SK-N-SH (cell line): ENCODE measurements around the gene EMP3. TPM values are rescaled to one million over a fixed set of nuclear protein-coding genes. Genes with fewer than 3 reads are reported as not detected.

ENCODE experiments used
- CTCF ChIA-PET: fragments of 300-600, 350-600 bp; formaldehyde crosslinking; extraction: SDS; loops from one replicate; lab custom pipeline; 2021; lab: Yijun Ruan, JAX
- POLR2A ChIA-PET: fragments of 350-600 bp; sonication (Branson Sonifier 250); formaldehyde crosslinking; extraction: SDS; loops from one replicate; lab custom pipeline; 2020; ENCODE audit warnings: antibody characterized with exemption, inconsistent platforms; lab: Yijun Ruan, JAX
- DNase-seq: peaks from one replicate; pipeline ENCODE4 v3.0.0; 2012
- H2AFZ ChIP-seq: fragments of 200-600 bp; sonication (generic); 2 replicates; pipeline ENCODE4 v1.8.1; 2016; ENCODE audit warnings: antibody characterized with exemption, mild to moderate bottlenecking, low read depth
- H3F3A ChIP-seq: fragments of 200-600 bp; sonication (generic); replicated peaks from 2 replicates; pipeline ENCODE3; 2016; ENCODE audit warnings: antibody characterized with exemption, mild to moderate bottlenecking; ENCODE audit not compliant: insufficient read depth
- H3K27ac ChIP-seq, 2 experiments: fragments of 200-500 bp in 1 of 2; fragments of 200-600 bp in 1 of 2; sonication (Bioruptor generic) in 1 of 2; sonication (generic), shearing (Covaris generic) in 1 of 2; 2 replicates each; pipeline versions ENCODE4 v1.5.1 to v1.6.1; 2014 to 2016; ENCODE audit warnings: low read depth in 2 of 2, inconsistent platforms in 1 of 2, low read length in 1 of 2, mild to moderate bottlenecking in 1 of 2, mixed read lengths in 1 of 2
- H3K27me3 ChIP-seq: fragments of 200-600 bp; sonication (generic), shearing (Covaris generic); 2 replicates; pipeline ENCODE4 v1.6.1; 2016; ENCODE audit warnings: mixed run types; ENCODE audit not compliant: insufficient read depth
- H3K36me3 ChIP-seq, 2 experiments: fragments of 200-500 bp in 1 of 2; fragments of 200-600 bp in 1 of 2; sonication (Bioruptor generic) in 1 of 2; sonication (generic) in 1 of 2; replicated peaks in 1 of 2; 2 replicates each; pipeline versions ENCODE3 to v1.5.1; 2014 to 2016; ENCODE audit warnings: low read length in 1 of 2, mild to moderate bottlenecking in 1 of 2; ENCODE audit not compliant: insufficient read depth in 2 of 2, control insufficient read depth in 1 of 2
- H3K4me1 ChIP-seq, 2 experiments: fragments of 200-500 bp in 1 of 2; fragments of 200-600 bp in 1 of 2; sonication (Bioruptor generic) in 1 of 2; sonication (generic), shearing (Covaris generic) in 1 of 2; 2 replicates each; pipeline versions ENCODE4 v1.5.1 to v1.6.1; 2014 to 2016; ENCODE audit warnings: low read depth in 1 of 2, low read length in 1 of 2, mixed run types in 1 of 2; ENCODE audit not compliant: insufficient read depth in 2 of 2, control insufficient read depth in 1 of 2
- H3K4me2 ChIP-seq: fragments of 200-600 bp; sonication (generic), shearing (Covaris generic); 2 replicates; pipeline ENCODE4 v1.6.1; 2017; ENCODE audit warnings: mixed run types
- H3K4me3 ChIP-seq, 2 experiments: fragments of 200-500 bp in 1 of 2; fragments of 200-600 bp in 1 of 2; sonication (Bioruptor generic) in 1 of 2; sonication (generic), shearing (Covaris generic) in 1 of 2; 2 replicates each; pipeline versions ENCODE4 v1.5.1 to v1.8.1; 2014 to 2016; ENCODE audit warnings: low read depth in 2 of 2, inconsistent platforms in 1 of 2, low read length in 1 of 2, mild to moderate bottlenecking in 1 of 2, mixed read lengths in 1 of 2, moderate library complexity in 1 of 2
- H3K79me2 ChIP-seq: fragments of 200-600 bp; sonication (generic); 2 replicates; pipeline ENCODE4 v1.8.1; 2017; ENCODE audit warnings: mild to moderate bottlenecking; ENCODE audit not compliant: insufficient read depth
- H3K9ac ChIP-seq: fragments of 200-600 bp; sonication (generic); 2 replicates; pipeline ENCODE4 v1.6.1; 2017; ENCODE audit warnings: mixed run types
- H3K9me2 ChIP-seq: fragments of 200-600 bp; sonication (generic); 2 replicates; pipeline ENCODE4 v1.6.1; 2017; ENCODE audit warnings: mixed run types
- H3K9me3 ChIP-seq: fragments of 200-600 bp; sonication (generic); 2 replicates; pipeline ENCODE4 v1.6.1; 2017; ENCODE audit warnings: mixed run types, mild to moderate bottlenecking, moderate library complexity
- H4K20me1 ChIP-seq: fragments of 200-600 bp; sonication (generic); 2 replicates; pipeline ENCODE4 v1.6.1; 2017; ENCODE audit warnings: mild to moderate bottlenecking, mixed run types; ENCODE audit not compliant: insufficient read depth
- CHD2 ChIP-seq: fragments of 150-350 bp; IDR thresholded peaks from 2 replicates; pipeline ENCODE4 v1.6.1; 2018; ENCODE audit warnings: low read length; ENCODE audit not compliant: partially characterized antibody
- EP300 ChIP-seq, 2 experiments: IDR thresholded peaks; 2 replicates each; pipeline versions ENCODE4 v1.4.0 to v1.6.1; 2012; ENCODE audit warnings: borderline replicate concordance in 1 of 2, low read depth in 1 of 2, low read length in 1 of 2
- FOXM1 ChIP-seq: IDR thresholded peaks from 2 replicates; pipeline ENCODE4 v1.4.0; 2012; ENCODE audit warnings: low read depth, mild to moderate bottlenecking
- GATA2 ChIP-seq: sonication (generic); formaldehyde crosslinking; IDR thresholded peaks from 2 replicates; pipeline ENCODE4 v1.5.0; 2020; ENCODE audit warnings: mild to moderate bottlenecking, missing genetic modification reagents
- MEF2A ChIP-seq: IDR thresholded peaks from 2 replicates; pipeline ENCODE4 v1.4.0; 2012; ENCODE audit warnings: low read depth, borderline replicate concordance
- MXI1 ChIP-seq: IDR thresholded peaks from 2 replicates; pipeline ENCODE4 v1.6.1; 2012; ENCODE audit warnings: mild to moderate bottlenecking, low read depth, low read length, improper control_type of control experiment
- POLR2AphosphoS5 ChIP-seq: IDR thresholded peaks from 2 replicates; pipeline ENCODE4 v1.6.1; 2012; ENCODE audit warnings: low read depth, low read length
- RAD21 ChIP-seq: IDR thresholded peaks from 2 replicates; pipeline ENCODE4 v1.6.1; 2012; ENCODE audit warnings: mild to moderate bottlenecking, low read length
- RCOR1 ChIP-seq: fragments of 150-350 bp; IDR thresholded peaks from 2 replicates; pipeline ENCODE4 v1.6.1; 2017; ENCODE audit warnings: antibody characterized with exemption, low read length
- SIN3A ChIP-seq: IDR thresholded peaks from 2 replicates; pipeline ENCODE4 v1.6.1; 2012; ENCODE audit warnings: low read depth, mild to moderate bottlenecking, low read length, moderate library complexity, borderline replicate concordance
- TAF1 ChIP-seq: IDR thresholded peaks from 2 replicates; pipeline ENCODE4 v1.6.1; 2012; ENCODE audit warnings: low read depth, mild to moderate bottlenecking, low read length, moderate library complexity, borderline replicate concordance
- WGBS: methylation state at CpG from one replicate; pipeline ENCODE4 v1.1.6; 2017; ENCODE audit warnings: low lambda C conversion rate; 5-methylcytosine and 5-hydroxymethylcytosine counted together
- polyA plus RNA-seq, 3 experiments: library from polyadenylated mRNA; depleted of rRNA; stranded (reverse); fragments of >200 nt; gene quantifications; 2 replicates each; pipeline ENCODE4 v1.2.3, GENCODE V29; 2012
- TF ChIP-seq, protein P1 (sequence below): IDR thresholded peaks from 2 replicates; pipeline ENCODE4; 2012
- TF ChIP-seq, protein P2 (sequence below): IDR thresholded peaks from 2 replicates; pipeline ENCODE4 v1.6.1; 2012; ENCODE audit warnings: mild to moderate bottlenecking, low read depth, low read length, moderate library complexity
- TF ChIP-seq, protein P3 (sequence below): fragments of 150-350 bp; IDR thresholded peaks from 2 replicates; pipeline ENCODE4 v1.6.1; 2016; ENCODE audit warnings: mild to moderate bottlenecking, low read depth, low read length
- TF ChIP-seq, protein P4 (sequence below): IDR thresholded peaks from 2 replicates; pipeline ENCODE4 v1.4.0; 2012; ENCODE audit warnings: low read depth, borderline replicate concordance

EMP3 gene
- polyA plus RNA-seq, 1 of the 3 experiments (the other 2 are of a cell fraction): 263 TPM

DNA sequence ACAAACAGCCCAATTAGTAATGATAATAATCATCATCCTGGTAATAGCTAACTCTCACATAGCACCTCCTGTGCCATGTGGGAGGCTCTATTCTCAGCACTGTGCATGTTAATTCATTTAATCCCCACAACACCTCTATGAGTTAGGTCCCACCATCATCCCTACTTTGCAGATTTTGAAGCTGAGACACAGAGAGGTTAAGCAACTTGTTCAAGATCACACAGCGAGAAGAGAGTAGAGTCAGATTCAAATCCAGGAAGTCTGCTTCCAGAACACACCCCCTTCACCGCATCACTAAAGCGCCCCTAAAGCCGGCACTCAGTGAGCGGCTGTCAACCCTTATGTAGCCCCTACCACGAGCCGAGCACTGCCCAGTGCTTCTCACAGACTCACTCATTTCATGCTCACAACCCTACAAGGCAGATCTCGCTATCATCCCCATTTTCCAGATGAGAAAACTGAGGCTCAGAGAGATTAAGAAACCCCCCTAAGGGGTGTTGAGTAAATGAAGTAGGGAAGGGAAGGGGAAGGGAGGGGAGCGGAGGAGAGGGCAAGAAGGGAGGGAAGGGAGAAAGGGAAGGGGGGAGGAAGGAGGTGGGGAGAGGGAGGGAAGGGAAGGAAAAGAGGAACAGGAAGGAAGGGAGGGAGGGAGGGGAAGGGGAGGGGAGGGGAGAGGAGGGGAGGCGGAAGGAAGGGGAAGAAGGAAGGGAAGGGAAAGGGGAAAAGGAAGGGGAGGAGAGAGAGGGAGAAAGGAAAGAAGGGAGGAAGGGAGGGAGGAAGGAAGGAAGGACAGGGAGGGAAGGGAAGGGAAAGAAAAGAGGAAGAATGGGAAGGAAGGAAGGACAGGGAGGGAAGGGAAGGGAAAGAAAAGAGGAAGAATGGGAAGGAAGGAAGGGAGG is 16.4 kb downstream of the EMP3 start:
- TF ChIP-seq GATA2 (CRISPR knock-in tag) (no peak), EP300 (IDR thresholded peaks at IDR 0.05; ENCODE audit: borderline replicate concordance in 1 of 2, low read depth in 1 of 2, low read length in 1 of 2) (no peak), CHD2 (no peak), FOXM1 (no peak), POLR2AphosphoS5 (no peak), RAD21 (no peak), RCOR1 (no peak), MXI1 (no peak), TAF1 (no peak)
- TF ChIP-seq, protein P1, sequence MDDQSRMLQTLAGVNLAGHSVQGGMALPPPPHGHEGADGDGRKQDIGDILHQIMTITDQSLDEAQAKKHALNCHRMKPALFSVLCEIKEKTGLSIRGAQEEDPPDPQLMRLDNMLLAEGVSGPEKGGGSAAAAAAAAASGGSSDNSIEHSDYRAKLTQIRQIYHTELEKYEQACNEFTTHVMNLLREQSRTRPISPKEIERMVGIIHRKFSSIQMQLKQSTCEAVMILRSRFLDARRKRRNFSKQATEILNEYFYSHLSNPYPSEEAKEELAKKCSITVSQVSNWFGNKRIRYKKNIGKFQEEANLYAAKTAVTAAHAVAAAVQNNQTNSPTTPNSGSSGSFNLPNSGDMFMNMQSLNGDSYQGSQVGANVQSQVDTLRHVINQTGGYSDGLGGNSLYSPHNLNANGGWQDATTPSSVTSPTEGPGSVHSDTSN: no peak
- TF ChIP-seq, protein P2, sequence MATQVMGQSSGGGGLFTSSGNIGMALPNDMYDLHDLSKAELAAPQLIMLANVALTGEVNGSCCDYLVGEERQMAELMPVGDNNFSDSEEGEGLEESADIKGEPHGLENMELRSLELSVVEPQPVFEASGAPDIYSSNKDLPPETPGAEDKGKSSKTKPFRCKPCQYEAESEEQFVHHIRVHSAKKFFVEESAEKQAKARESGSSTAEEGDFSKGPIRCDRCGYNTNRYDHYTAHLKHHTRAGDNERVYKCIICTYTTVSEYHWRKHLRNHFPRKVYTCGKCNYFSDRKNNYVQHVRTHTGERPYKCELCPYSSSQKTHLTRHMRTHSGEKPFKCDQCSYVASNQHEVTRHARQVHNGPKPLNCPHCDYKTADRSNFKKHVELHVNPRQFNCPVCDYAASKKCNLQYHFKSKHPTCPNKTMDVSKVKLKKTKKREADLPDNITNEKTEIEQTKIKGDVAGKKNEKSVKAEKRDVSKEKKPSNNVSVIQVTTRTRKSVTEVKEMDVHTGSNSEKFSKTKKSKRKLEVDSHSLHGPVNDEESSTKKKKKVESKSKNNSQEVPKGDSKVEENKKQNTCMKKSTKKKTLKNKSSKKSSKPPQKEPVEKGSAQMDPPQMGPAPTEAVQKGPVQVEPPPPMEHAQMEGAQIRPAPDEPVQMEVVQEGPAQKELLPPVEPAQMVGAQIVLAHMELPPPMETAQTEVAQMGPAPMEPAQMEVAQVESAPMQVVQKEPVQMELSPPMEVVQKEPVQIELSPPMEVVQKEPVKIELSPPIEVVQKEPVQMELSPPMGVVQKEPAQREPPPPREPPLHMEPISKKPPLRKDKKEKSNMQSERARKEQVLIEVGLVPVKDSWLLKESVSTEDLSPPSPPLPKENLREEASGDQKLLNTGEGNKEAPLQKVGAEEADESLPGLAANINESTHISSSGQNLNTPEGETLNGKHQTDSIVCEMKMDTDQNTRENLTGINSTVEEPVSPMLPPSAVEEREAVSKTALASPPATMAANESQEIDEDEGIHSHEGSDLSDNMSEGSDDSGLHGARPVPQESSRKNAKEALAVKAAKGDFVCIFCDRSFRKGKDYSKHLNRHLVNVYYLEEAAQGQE: no peak
- TF ChIP-seq, all 33 proteins: peak for 0
- WGBS: 94% methylated on average over 10 of the region's 10 CpGs
- H4K20me1 ChIP-seq: no peaks in the 10 kb centered on the region
- POLR2A ChIA-PET: no interaction called here
- H3K9ac ChIP-seq: no peak overlapping the region
- H3K9me2 ChIP-seq: no peaks in the 10 kb centered on the region
- no peak for DNase-seq
- CTCF ChIA-PET: interaction anchor here (0.5 to 3.7 kb wide), 7 partner anchors 9 to 267 kb away, joined by 3 to 14 read pairs (median 3); partner anchors contain the start of gene KDELR1
- H2AFZ ChIP-seq: no peak overlapping the region
- no peak overlapping the region for H3K4me3 ChIP-seq
- no peaks in the 10 kb centered on the region for H3K36me3 ChIP-seq
- H3K9me3 ChIP-seq: no peaks in the 10 kb centered on the region
- H3K79me2 ChIP-seq: no peaks in the 10 kb centered on the region
- H3F3A ChIP-seq: no peaks in the 10 kb centered on the region
- no peaks in the 10 kb centered on the region for H3K4me1 ChIP-seq
- no peaks in the 10 kb centered on the region for H3K27me3 ChIP-seq
- H3K27ac ChIP-seq: no peak overlapping the region
- H3K4me2 ChIP-seq: no peak overlapping the region

GRCh38 chr19:48342414-48342738 is 17.0 kb downstream of the EMP3 start:
- CTCF ChIA-PET: interaction anchor here (1.2 kb wide), 1 partner anchor 9 kb away, joined by 3 read pairs; no protein-coding TSS in a partner anchor
- no peak overlapping the region for H3K4me2 ChIP-seq
- H3K4me1 ChIP-seq: no peaks in the 10 kb centered on the region
- DNase-seq: no peak
- no peaks in the 10 kb centered on the region for H3K27me3 ChIP-seq
- H3K9me3 ChIP-seq: no peaks in the 10 kb centered on the region
- H3F3A ChIP-seq: no peaks in the 10 kb centered on the region
- H3K4me3 ChIP-seq: no peak overlapping the region
- H4K20me1 ChIP-seq: no peaks in the 10 kb centered on the region
- no peak overlapping the region for H3K27ac ChIP-seq
- H3K9me2 ChIP-seq: no peaks in the 10 kb centered on the region
- no peaks in the 10 kb centered on the region for H3K79me2 ChIP-seq
- no peak overlapping the region for H3K9ac ChIP-seq
- 96% methylated on average over 9 of the region's 20 CpGs for WGBS
- H3K36me3 ChIP-seq: no peaks in the 10 kb centered on the region
- POLR2A ChIA-PET: no interaction called here
- no peak overlapping the region for H2AFZ ChIP-seq
- TF ChIP-seq SIN3A (no peak), GATA2 (CRISPR knock-in tag) (no peak), MXI1 (no peak), CHD2 (no peak), MEF2A (no peak)
- TF ChIP-seq, protein P3, sequence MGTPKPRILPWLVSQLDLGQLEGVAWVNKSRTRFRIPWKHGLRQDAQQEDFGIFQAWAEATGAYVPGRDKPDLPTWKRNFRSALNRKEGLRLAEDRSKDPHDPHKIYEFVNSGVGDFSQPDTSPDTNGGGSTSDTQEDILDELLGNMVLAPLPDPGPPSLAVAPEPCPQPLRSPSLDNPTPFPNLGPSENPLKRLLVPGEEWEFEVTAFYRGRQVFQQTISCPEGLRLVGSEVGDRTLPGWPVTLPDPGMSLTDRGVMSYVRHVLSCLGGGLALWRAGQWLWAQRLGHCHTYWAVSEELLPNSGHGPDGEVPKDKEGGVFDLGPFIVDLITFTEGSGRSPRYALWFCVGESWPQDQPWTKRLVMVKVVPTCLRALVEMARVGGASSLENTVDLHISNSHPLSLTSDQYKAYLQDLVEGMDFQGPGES: no peak
- TF ChIP-seq, protein P4, sequence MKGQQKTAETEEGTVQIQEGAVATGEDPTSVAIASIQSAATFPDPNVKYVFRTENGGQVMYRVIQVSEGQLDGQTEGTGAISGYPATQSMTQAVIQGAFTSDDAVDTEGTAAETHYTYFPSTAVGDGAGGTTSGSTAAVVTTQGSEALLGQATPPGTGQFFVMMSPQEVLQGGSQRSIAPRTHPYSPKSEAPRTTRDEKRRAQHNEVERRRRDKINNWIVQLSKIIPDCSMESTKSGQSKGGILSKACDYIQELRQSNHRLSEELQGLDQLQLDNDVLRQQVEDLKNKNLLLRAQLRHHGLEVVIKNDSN: no peak
- TF ChIP-seq, protein P1: no peak
